HCT116 (cell line): ENCODE results near the gene NTN5. TPM values are rescaled to one million over a fixed set of nuclear protein-coding genes. Genes with fewer than 3 reads are reported as not detected.

Source experiments
- ATAC-seq: fragments of 200-7000 bp; cut with Tn5 transposase; 2 replicates; pipeline ENCODE4 v1.9.1; 2020; ENCODE audit warnings: mild to moderate bottlenecking, moderate library complexity
- BruUV-seq: library from RNA; stranded (reverse); fragments of 400-500 nt; replicated peaks from 2 replicates; lab custom pipeline; 2021; lab: Mats Ljungman, UMichigan
- CTCF ChIA-PET: fragments of 300-600 bp; sonication (Branson Sonifier 250); formaldehyde crosslinking; loops from one replicate; lab custom pipeline; 2021; ENCODE audit warnings: antibody characterized with exemption; lab: Charles Lee
- POLR2A ChIA-PET: fragments of 300-600, 350-600 bp; sonication (Branson Sonifier 250); formaldehyde crosslinking; loops from one replicate; lab custom pipeline; 2021; ENCODE audit warnings: antibody characterized with exemption; lab: Charles Lee
- RAD21 ChIA-PET, 2 experiments: fragments of 300-600 bp; sonication (Branson Sonifier 250); formaldehyde crosslinking; loops; one replicate each; lab custom pipeline; 2023; ENCODE audit warnings: low total read pairs in 2 of 2; ENCODE audit not compliant: uncharacterized antibody in 2 of 2, unreplicated experiment in 2 of 2, low non-redundant PET in 1 of 2; lab: Charles Lee
- DNase-seq: peaks from one replicate; pipeline ENCODE4 v3.0.0-alpha.2; 2010; ENCODE audit warnings: low read depth, low spot score
- H2AFZ ChIP-seq: fragments of 200-600 bp; shearing (Covaris generic), sonication (generic); 2 replicates; pipeline ENCODE4 v1.6.1; 2017; ENCODE audit warnings: low read depth, mixed run types, mixed read lengths, antibody characterized with exemption, low read length; ENCODE audit not compliant: poor library complexity, severe bottlenecking
- H3K27ac ChIP-seq: 2 replicates; pipeline ENCODE4 v1.5.1; 2012; ENCODE audit warnings: low read depth, low read length
- H3K27me3 ChIP-seq: fragments of 200-600 bp; sonication (generic); 2 replicates; pipeline ENCODE4 v1.6.1; 2016; ENCODE audit warnings: mixed run types, low read length, mixed read lengths; ENCODE audit not compliant: insufficient read depth
- H3K36me3 ChIP-seq, 2 experiments: fragments of 200-500 bp in 1 of 2; fragments of 200-600 bp in 1 of 2; sonication (Bioruptor generic) in 1 of 2; sonication (generic) in 1 of 2; 2 replicates each; pipeline versions ENCODE4 v1.5.1 to v1.6.1; 2014 to 2016; ENCODE audit warnings: low read length in 2 of 2, inconsistent platforms in 1 of 2, mixed read lengths in 1 of 2, mixed run types in 1 of 2; ENCODE audit not compliant: insufficient read depth in 2 of 2, control insufficient read depth in 1 of 2
- H3K4me1 ChIP-seq, 2 experiments: fragments of 200-600 bp in 1 of 2; sonication (generic) in 1 of 2; 2 replicates each; pipeline versions ENCODE4 v1.5.1 to v1.6.1; 2012 to 2017; ENCODE audit warnings: low read length in 2 of 2, inconsistent platforms in 1 of 2, mild to moderate bottlenecking in 1 of 2, mixed read lengths in 1 of 2, mixed run types in 1 of 2, moderate library complexity in 1 of 2; ENCODE audit not compliant: insufficient read depth in 2 of 2, control insufficient read depth in 1 of 2
- H3K4me2 ChIP-seq: fragments of 200-600 bp; sonication (generic); 2 replicates; pipeline ENCODE4 v1.6.1; 2017; ENCODE audit warnings: mixed run types, low read length, mixed read lengths
- H3K4me3 ChIP-seq, 2 experiments: fragments of 200-600 bp in 1 of 2; sonication (generic) in 1 of 2; replicated peaks in 1 of 2; 2 replicates each; pipeline ENCODE4 v1.5.1; 2011 to 2016; ENCODE audit warnings: low read length in 2 of 2, control low read depth in 1 of 2, low read depth in 1 of 2, mild to moderate bottlenecking in 1 of 2, mixed read lengths in 1 of 2, mixed run types in 1 of 2
- H3K79me2 ChIP-seq: fragments of 200-600 bp; sonication (generic); 2 replicates; pipeline ENCODE4 v1.6.1; 2017; ENCODE audit warnings: mild to moderate bottlenecking, mixed run types, low read length, moderate library complexity, mixed read lengths; ENCODE audit not compliant: insufficient read depth
- H3K9ac ChIP-seq: fragments of 200-600 bp; sonication (generic); 2 replicates; pipeline ENCODE4 v1.6.1; 2016; ENCODE audit warnings: low read length, mixed read lengths
- H3K9me2 ChIP-seq: fragments of 200-600 bp; sonication (generic), shearing (Covaris generic); 2 replicates; pipeline ENCODE4 v1.6.1; 2017; ENCODE audit warnings: mixed run types, mild to moderate bottlenecking, moderate library complexity; ENCODE audit not compliant: insufficient read depth
- H3K9me3 ChIP-seq, 2 experiments: fragments of 200-500 bp in 1 of 2; fragments of 200-600 bp in 1 of 2; sonication (Bioruptor generic) in 1 of 2; sonication (generic) in 1 of 2; 2 replicates each; pipeline ENCODE4 v1.6.1; 2014 to 2017; ENCODE audit warnings: low read length in 2 of 2, mixed read lengths in 2 of 2, inconsistent platforms in 1 of 2, low read depth in 1 of 2, mild to moderate bottlenecking in 1 of 2, mixed run types in 1 of 2, moderate library complexity in 1 of 2; ENCODE audit not compliant: control insufficient read depth in 1 of 2, insufficient read depth in 1 of 2
- H4K20me1 ChIP-seq: fragments of 200-600 bp; sonication (generic), shearing (Covaris generic); 2 replicates; pipeline ENCODE4 v1.6.1; 2017; ENCODE audit warnings: mixed run types, mild to moderate bottlenecking, moderate library complexity; ENCODE audit not compliant: insufficient read depth
- CBX3 ChIP-seq: IDR thresholded peaks from 2 replicates; pipeline ENCODE4 v1.6.1; 2012; ENCODE audit warnings: low read depth
- CEBPB ChIP-seq: IDR thresholded peaks from 2 replicates; pipeline ENCODE4 v1.6.1; 2012; ENCODE audit warnings: low read depth
- EGR1 ChIP-seq: IDR thresholded peaks from 2 replicates; pipeline ENCODE4 v1.6.1; 2012; ENCODE audit warnings: low read depth
- RAD21 ChIP-seq: IDR thresholded peaks from 2 replicates; pipeline ENCODE4 v1.6.1; 2012; ENCODE audit warnings: low read depth, mild to moderate bottlenecking
- SIN3A ChIP-seq: IDR thresholded peaks from 2 replicates; pipeline ENCODE4 v1.6.1; 2012; ENCODE audit warnings: low read depth
- SP1 ChIP-seq: IDR thresholded peaks from 2 replicates; pipeline ENCODE4 v1.6.1; 2012; ENCODE audit warnings: low read depth
- YY1 ChIP-seq: IDR thresholded peaks from 2 replicates; pipeline ENCODE4 v1.6.1; 2011; ENCODE audit warnings: low read length, low read depth, moderate library complexity, mild to moderate bottlenecking; ENCODE audit not compliant: insufficient replicate concordance; ENCODE audit errors: extremely low read depth
- intact Hi-C: fragments of 100-400 bp; cut with micrococcal nuclease; formaldehyde crosslinking; loops from 2 replicates; pipeline ENCODE4 v1.10.0; 2022
- total RNA-seq: library from RNA; stranded (reverse); gene quantifications from one replicate; pipeline ENCODE4 v1.2.1, GENCODE V29; 2021; ENCODE audit not compliant: unreplicated experiment
- TF ChIP-seq, protein P1 (sequence below), 3 experiments: fragments of 200-600 bp in 1 of 3; sonication (generic) in 1 of 3; IDR thresholded peaks in 2 of 3; conservative IDR thresholded peaks in 1 of 3; 2 replicates each; pipeline ENCODE4 v1.5.1; 2012 to 2017; ENCODE audit warnings: low read depth in 2 of 3, low read length in 2 of 3, antibody characterized with exemption in 1 of 3, borderline replicate concordance in 1 of 3, control low read depth in 1 of 3, mild to moderate bottlenecking in 1 of 3, mixed read lengths in 1 of 3, mixed run types in 1 of 3, moderate library complexity in 1 of 3; ENCODE audit not compliant: insufficient read depth in 1 of 3
- TF ChIP-seq, protein P2 (sequence below): IDR thresholded peaks from 2 replicates; pipeline ENCODE4 v1.6.1; 2012
- TF ChIP-seq, protein P3 (sequence below): IDR thresholded peaks from 2 replicates; pipeline ENCODE4 v1.6.1; 2012; ENCODE audit warnings: low read depth

Gene NTN5
- total RNA-seq, 1 experiment from 2014 or later = 3.1 TPM

DNA sequence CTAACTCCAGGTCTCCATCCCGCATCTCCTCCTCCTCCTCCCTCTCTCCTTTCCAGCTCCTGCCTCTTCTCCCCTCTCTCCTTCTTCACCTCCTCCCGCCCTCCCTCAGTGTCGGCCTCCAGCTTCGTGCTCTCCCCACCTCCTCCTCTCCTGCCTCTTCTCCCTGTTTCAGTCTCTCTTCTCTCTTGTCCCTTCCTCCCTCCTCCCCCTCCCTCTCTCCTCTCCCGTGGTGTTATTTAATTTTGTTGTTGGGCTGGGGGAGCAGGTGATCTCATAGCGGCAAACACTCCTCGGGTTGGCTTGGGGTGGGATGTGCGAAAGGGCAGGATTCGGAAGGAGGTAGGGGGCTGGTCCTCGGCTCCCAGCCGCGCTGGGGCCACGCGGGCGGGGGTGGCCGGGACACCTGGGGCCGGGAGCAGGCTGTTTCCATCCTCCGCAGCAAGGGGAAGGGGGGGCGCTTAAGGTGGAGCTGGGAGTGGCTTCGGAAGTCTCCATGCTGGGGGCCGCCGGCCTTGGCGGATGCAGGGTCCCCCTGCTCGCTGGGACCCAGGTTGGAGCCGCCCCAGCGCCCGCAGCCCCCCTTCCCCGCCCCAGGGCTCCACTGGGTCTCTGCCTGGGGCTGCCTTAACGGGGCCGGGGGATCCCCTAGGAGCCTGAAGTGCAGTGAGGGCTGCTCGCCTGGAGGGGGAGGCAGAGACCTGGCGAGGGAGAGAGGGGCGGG, 26.7 kb downstream of the NTN5 start, which contains the start of gene CA11:
Gene CA11, minus strand, starts transcription at position 187 of the 721 bp plus-strand sequence. CDS start 555 bp downstream, outside the sequence.
- no peak for TF ChIP-seq CBX3
- TF ChIP-seq, protein P1, sequence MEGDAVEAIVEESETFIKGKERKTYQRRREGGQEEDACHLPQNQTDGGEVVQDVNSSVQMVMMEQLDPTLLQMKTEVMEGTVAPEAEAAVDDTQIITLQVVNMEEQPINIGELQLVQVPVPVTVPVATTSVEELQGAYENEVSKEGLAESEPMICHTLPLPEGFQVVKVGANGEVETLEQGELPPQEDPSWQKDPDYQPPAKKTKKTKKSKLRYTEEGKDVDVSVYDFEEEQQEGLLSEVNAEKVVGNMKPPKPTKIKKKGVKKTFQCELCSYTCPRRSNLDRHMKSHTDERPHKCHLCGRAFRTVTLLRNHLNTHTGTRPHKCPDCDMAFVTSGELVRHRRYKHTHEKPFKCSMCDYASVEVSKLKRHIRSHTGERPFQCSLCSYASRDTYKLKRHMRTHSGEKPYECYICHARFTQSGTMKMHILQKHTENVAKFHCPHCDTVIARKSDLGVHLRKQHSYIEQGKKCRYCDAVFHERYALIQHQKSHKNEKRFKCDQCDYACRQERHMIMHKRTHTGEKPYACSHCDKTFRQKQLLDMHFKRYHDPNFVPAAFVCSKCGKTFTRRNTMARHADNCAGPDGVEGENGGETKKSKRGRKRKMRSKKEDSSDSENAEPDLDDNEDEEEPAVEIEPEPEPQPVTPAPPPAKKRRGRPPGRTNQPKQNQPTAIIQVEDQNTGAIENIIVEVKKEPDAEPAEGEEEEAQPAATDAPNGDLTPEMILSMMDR (IDR thresholded peaks at IDR 0.05 in 2 of 3, conservative IDR thresholded peaks at IDR 0.05 in 1 of 3; ENCODE audit: borderline replicate concordance in 1 of 3, insufficient read depth in 1 of 3, low read depth in 2 of 3, low read length in 2 of 3) = peak in 2 of 3 experiments; percentile 83 to 91; a peak in 5 of 6 replicates
- no peak for TF ChIP-seq CEBPB
- TF ChIP-seq, protein P2, sequence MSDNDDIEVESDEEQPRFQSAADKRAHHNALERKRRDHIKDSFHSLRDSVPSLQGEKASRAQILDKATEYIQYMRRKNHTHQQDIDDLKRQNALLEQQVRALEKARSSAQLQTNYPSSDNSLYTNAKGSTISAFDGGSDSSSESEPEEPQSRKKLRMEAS = peak; percentile 88; the same call in 1 of the 2 replicates
- TF ChIP-seq YY1 = peak; percentile 49
- peak; percentile 79 for TF ChIP-seq SP1
- TF ChIP-seq, protein P3, sequence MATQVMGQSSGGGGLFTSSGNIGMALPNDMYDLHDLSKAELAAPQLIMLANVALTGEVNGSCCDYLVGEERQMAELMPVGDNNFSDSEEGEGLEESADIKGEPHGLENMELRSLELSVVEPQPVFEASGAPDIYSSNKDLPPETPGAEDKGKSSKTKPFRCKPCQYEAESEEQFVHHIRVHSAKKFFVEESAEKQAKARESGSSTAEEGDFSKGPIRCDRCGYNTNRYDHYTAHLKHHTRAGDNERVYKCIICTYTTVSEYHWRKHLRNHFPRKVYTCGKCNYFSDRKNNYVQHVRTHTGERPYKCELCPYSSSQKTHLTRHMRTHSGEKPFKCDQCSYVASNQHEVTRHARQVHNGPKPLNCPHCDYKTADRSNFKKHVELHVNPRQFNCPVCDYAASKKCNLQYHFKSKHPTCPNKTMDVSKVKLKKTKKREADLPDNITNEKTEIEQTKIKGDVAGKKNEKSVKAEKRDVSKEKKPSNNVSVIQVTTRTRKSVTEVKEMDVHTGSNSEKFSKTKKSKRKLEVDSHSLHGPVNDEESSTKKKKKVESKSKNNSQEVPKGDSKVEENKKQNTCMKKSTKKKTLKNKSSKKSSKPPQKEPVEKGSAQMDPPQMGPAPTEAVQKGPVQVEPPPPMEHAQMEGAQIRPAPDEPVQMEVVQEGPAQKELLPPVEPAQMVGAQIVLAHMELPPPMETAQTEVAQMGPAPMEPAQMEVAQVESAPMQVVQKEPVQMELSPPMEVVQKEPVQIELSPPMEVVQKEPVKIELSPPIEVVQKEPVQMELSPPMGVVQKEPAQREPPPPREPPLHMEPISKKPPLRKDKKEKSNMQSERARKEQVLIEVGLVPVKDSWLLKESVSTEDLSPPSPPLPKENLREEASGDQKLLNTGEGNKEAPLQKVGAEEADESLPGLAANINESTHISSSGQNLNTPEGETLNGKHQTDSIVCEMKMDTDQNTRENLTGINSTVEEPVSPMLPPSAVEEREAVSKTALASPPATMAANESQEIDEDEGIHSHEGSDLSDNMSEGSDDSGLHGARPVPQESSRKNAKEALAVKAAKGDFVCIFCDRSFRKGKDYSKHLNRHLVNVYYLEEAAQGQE = no peak
- no peak for TF ChIP-seq SIN3A
- TF ChIP-seq EGR1 = peak; percentile 84
- TF ChIP-seq RAD21 = peak; percentile 95
- intact Hi-C loops = loop anchor here (2.0 kb wide), 3 partner anchors 143 to 197 kb away; no protein-coding TSS in a partner anchor
- H3K9me3 ChIP-seq = no peaks in the 10 kb centered on the region
- H3K4me3 ChIP-seq = peak within 1 kb of the TSS; percentile 55 to 58
- H2AFZ ChIP-seq = no peak within 1 kb of the TSS
- H3K4me2 ChIP-seq = peak within 1 kb of the TSS; percentile 85
- peaks cover 19 to 52% of the 10 kb centered on the region in 2 experiments for H3K4me1 ChIP-seq
- ChIA-PET RAD21 (interaction anchor here (0.9 to 1.4 kb wide), 4 partner anchors 30 to 197 kb away, joined by 3 to 5 read pairs (median 3); no protein-coding TSS in a partner anchor), CTCF (interaction anchor here (0.7 to 2.4 kb wide), 16 partner anchors 8 to 325 kb away, joined by 3 to 14 read pairs (median 4); partner anchors contain the start of genes FUT2, RPL18 and SPHK2), POLR2A (interaction anchor here (0.7 to 2.5 kb wide), 15 partner anchors 9 to 1361 kb away, joined by 3 to 27 read pairs (median 4); partner anchors contain the start of genes DBP, FUT2, PPP1R15A and RPL18)
- peak; percentile 83 for ATAC-seq
- H3K79me2 ChIP-seq = no peaks in the 10 kb centered on the region
- H3K9ac ChIP-seq = peak within 1 kb of the TSS; percentile 56
- H3K36me3 ChIP-seq = no peaks in the 10 kb centered on the region
- peak; percentile 77 for DNase-seq
- no TSS peak for BruUV-seq
- H3K9me2 ChIP-seq = no peaks in the 10 kb centered on the region
- no peaks in the 10 kb centered on the region for H4K20me1 ChIP-seq
- H3K27me3 ChIP-seq = no peaks in the 10 kb centered on the region
- H3K27ac ChIP-seq = peak within 1 kb of the TSS; percentile 83
